Left lung (tissue), 10 donors: ENCODE data around the gene PNPLA2. TPM values are rescaled to one million over a fixed set of nuclear protein-coding genes. Genes with fewer than 3 reads are reported as not detected.

Source experiments
- ATAC-seq: fragments of 200-7000 bp; cut with Tn5 transposase; one replicate; pipeline ENCODE4 v1.9.1; 2020; ENCODE audit warnings: moderate library complexity
- DNase-seq, 4 donors: peaks; one replicate each; pipeline ENCODE4 v3.0.0-alpha.2; 2013 to 2020
- H3K27ac ChIP-seq, 2 donors: fragments of 200-600 bp; sonication (generic) in 1 of 2; one replicate each; pipeline versions ENCODE4 v1.5.0 to v1.8.0; 2020 to 2021
- H3K27me3 ChIP-seq, 2 donors: fragments of 200-600 bp; sonication (generic) in 1 of 2; one replicate each; pipeline versions ENCODE4 v1.5.0 to v1.8.0; 2020 to 2021
- H3K36me3 ChIP-seq, 2 donors: fragments of 200-600 bp; sonication (generic) in 1 of 2; one replicate each; pipeline versions ENCODE4 v1.5.0 to v1.8.0; 2020 to 2021
- H3K4me1 ChIP-seq, 2 donors: fragments of 200-600 bp; one replicate each; pipeline ENCODE4 v1.8.0; 2021
- H3K4me3 ChIP-seq, 2 donors: fragments of 200-600 bp; sonication (generic) in 1 of 2; one replicate each; pipeline versions ENCODE4 v1.5.0 to v1.8.0; 2020 to 2021; ENCODE audit warnings: mild to moderate bottlenecking in 1 of 2
- H3K9me3 ChIP-seq, 2 donors: fragments of 200-600 bp; sonication (generic) in 1 of 2; one replicate each; pipeline versions ENCODE4 v1.5.0 to v1.8.0; 2020 to 2021
- CTCF ChIP-seq, 2 donors: fragments of 200-600 bp; sonication (generic) in 1 of 2; IDR thresholded peaks; one replicate each; pipeline versions ENCODE4 v1.5.0 to v1.8.0; 2021; ENCODE audit warnings: antibody characterized with exemption in 2 of 2
- intact Hi-C, 2 donors: fragments of 100-400 bp; cut with DNase I; formaldehyde crosslinking; loops; one replicate each; pipeline versions ENCODE4 v1.11.2 to v1.14.2; 2022
- polyA plus RNA-seq, 6 donors: library from polyadenylated mRNA; unstranded; fragments of 120-200 nt; gene quantifications; one replicate each; pipeline ENCODE4 v1.2.1, GENCODE V29; 2013; ENCODE audit not compliant: insufficient read length in 6 of 6
- total RNA-seq, 2 donors: library from RNA; stranded (reverse); fragmentation: NEBNext Ultra II Directional; extraction: Animal tissue kit (Norgen Biotek cat#: 25700); gene quantifications; one replicate each; pipeline ENCODE4 v1.2.1, GENCODE V29; 2021
- donor health status: DM: no; HTN: yes; CAD: no.
- donor health status: DM: no; HTN: no; CAD: no.

Gene PNPLA2
- total and polyA plus RNA-seq, 8 donors: 29.9 to 128 (median 40.4) TPM

DNA sequence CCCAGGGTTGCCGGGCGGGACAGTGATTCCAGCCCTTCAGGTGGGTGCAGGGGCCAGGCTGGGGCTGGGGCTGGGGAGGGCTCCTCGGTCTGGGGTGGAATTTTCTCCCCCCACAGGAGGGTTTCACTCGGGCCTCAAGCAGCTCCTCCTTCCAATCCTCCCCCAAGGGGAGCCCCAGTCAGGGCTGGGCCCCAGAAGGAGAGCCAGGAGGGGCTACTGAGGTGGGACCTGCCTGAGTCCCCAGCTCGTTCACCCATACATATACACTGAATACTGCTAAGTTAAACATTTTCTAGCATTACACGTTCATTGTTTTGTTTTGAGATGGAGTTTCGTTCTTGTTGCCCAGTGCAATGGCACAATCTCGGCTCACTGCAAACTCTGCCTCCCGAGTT lies 7.5 kb downstream of the PNPLA2 start:
- intact Hi-C loops: no loop called here
- no peak for ATAC-seq
- Histone ChIP-seq H3K36me3 (peaks cover 0 to 32% of the 10 kb centered on the region in 2 donors), H3K27ac (peak overlapping the region; percentile 54 to 80), H3K9me3 (no peaks in the 10 kb centered on the region), H3K4me3 (peak overlapping the region in 1 of 2 donors; percentile 53), H3K4me1 (peaks cover 51 to 92% of the 10 kb centered on the region in 2 donors), H3K27me3 (peaks cover 6 to 41% of the 10 kb centered on the region in 2 donors)
- DNase-seq: no peak
- no peak for TF ChIP-seq CTCF (IDR thresholded peaks at IDR 0.05)

DNA sequence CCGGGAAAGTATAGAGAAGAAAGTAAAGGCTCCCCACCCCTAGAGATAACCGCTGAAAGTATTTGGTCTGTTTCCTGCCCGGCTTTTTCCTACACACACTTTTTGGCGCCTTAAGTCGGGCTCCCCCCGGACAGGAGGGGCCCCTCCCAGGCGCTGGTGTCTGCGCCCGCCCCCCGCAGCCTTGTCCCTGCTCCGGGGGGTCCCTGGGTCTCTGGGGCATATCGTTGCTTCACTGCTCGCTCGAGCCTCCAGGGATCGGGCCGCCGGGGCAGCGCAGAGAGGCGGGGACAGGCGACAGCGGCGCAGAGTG lies 8.1 kb downstream of the PNPLA2 start:
- peaks cover 47 to 92% of the 10 kb centered on the region in 2 donors for H3K4me1 ChIP-seq
- peak overlapping the region; percentile 58 to 80 for H3K27ac ChIP-seq

DNA sequence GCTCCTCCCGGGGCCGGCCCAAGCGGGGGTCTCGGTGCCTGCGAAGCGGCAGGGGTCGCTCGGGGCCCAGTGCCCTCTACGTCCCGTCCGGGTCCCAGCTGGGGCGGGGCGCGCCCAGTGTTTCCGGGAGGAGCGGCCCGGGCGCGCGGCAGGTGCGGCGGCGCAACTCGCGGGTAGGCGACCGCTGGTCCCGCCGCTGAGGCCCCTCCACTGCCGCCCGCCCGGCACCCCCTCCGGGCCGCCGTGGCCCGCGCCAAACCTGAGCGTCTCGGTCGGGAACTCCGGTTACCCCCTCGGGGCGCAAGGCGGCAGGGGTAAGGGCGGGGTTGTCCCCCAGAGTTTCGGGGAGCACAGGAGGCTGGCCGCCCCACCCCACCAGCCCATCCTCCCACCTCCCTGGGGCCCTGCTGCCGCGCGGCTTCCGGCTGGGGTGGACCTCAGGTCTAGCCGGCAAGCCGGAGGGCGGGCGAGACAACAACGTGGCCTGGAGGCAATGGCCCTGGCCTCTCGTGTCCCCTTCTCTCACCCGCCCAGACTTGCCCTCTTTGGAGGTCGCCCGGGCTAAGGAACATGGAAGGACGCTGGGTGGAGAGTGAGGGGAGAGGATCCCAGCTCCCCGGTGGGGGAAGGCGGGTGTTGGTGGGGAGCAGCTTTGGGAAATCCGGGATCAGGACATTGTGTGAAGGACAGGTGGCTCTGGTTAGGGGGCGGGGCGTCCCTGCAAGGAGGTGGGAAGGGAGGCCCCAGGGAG lies 8.6 kb downstream of the PNPLA2 start:
- peaks cover 44 to 92% of the 10 kb centered on the region in 2 donors for H3K4me1 ChIP-seq
- peak overlapping the region; percentile 58 to 80 for H3K27ac ChIP-seq
- H3K36me3 ChIP-seq: peaks cover 0 to 30% of the 10 kb centered on the region in 2 donors
- ATAC-seq (peak; percentile 7), DNase-seq (peak in 1 of 4 donors; percentile 90)
- intact Hi-C loops: no loop called here
- H3K9me3 ChIP-seq: no peaks in the 10 kb centered on the region
- H3K4me3 ChIP-seq: peak overlapping the region; percentile 32 to 53
- H3K27me3 ChIP-seq: peaks cover 7 to 45% of the 10 kb centered on the region in 2 donors
- TF ChIP-seq CTCF (IDR thresholded peaks at IDR 0.05): no peak

More for the DNA sequence above, 8.1 kb downstream of the PNPLA2 start:
- ATAC-seq (no peak), DNase-seq (no peak)
- peak overlapping the region; percentile 32 to 53 for H3K4me3 ChIP-seq
- peaks cover 7 to 45% of the 10 kb centered on the region in 2 donors for H3K27me3 ChIP-seq
- intact Hi-C loops: no loop called here
- peaks cover 0 to 32% of the 10 kb centered on the region in 2 donors for H3K36me3 ChIP-seq
- no peak for TF ChIP-seq CTCF (IDR thresholded peaks at IDR 0.05)
- no peaks in the 10 kb centered on the region for H3K9me3 ChIP-seq

DNA sequence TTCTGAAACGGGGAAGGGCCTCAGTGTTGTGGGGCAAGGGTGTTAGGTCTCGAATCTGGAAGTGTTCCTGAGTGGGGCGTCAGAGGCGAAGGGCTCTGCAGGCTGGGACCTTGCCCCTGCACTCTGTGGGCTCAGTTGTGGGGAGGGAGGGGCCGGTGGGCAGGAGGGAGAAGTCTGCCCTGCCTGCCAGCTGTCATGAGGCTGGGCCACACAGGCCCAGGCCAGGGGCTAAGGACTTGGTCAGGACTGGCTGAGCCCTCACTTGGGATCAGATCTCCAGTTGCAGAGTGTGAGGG lies 9.1 kb downstream of the PNPLA2 start, which contains the start of gene CRACR2B:
CRACR2B (plus strand) TSS at position 23 of the 296 bp plus-strand sequence. CDS start 689 bp downstream, outside the sequence.
- H3K4me1 ChIP-seq: peaks cover 44 to 91% of the 10 kb centered on the region in 2 donors
- intact Hi-C loops: no loop called here
- H3K36me3 ChIP-seq: peaks cover 0 to 25% of the 10 kb centered on the region in 2 donors
- ATAC-seq (no peak), DNase-seq (no peak)
- peak within 1 kb of the TSS; percentile 58 to 80 for H3K27ac ChIP-seq
- peak within 1 kb of the TSS; percentile 32 to 53 for H3K4me3 ChIP-seq
- peaks cover 7 to 45% of the 10 kb centered on the region in 2 donors for H3K27me3 ChIP-seq
- no peak for TF ChIP-seq CTCF (IDR thresholded peaks at IDR 0.05)
- H3K9me3 ChIP-seq: no peaks in the 10 kb centered on the region

GRCh38 chr11:828506-829175 lies 9.9 kb downstream of the PNPLA2 start:
- TF ChIP-seq CTCF (IDR thresholded peaks at IDR 0.05): no peak
- intact Hi-C loops: no loop called here
- Histone ChIP-seq H3K27me3 (peaks cover 7 to 45% of the 10 kb centered on the region in 2 donors), H3K27ac (peak overlapping the region; percentile 44 to 80), H3K36me3 (peaks cover 0 to 18% of the 10 kb centered on the region in 2 donors), H3K4me1 (peaks cover 44 to 89% of the 10 kb centered on the region in 2 donors), H3K9me3 (no peaks in the 10 kb centered on the region), H3K4me3 (peak overlapping the region in 1 of 2 donors; percentile 43)
- ATAC-seq: no peak
- no peak for DNase-seq
